Sigmoid colon (tissue), 7 donors: Measurements from ENCODE around the gene PRKCZ. TPM values are rescaled to one million over a fixed set of nuclear protein-coding genes. Genes with fewer than 3 reads are reported as not detected.

ENCODE experiments used
- DNase-seq: peaks from one replicate; pipeline ENCODE4 v3.0.0-alpha.2; 2019
- H3K27ac ChIP-seq, 4 donors: fragments of 200-600 bp; sonication (generic); one replicate each; pipeline ENCODE4 v1.5.1; 2016 to 2019; ENCODE audit warnings: mild to moderate bottlenecking in 1 of 4
- H3K27me3 ChIP-seq, 3 donors: fragments of 200-600 bp; sonication (generic); one replicate each; pipeline ENCODE4 v1.5.1; 2019; ENCODE audit warnings: mild to moderate bottlenecking in 1 of 3
- H3K36me3 ChIP-seq, 4 donors: fragments of 200-600 bp; sonication (generic); one replicate each; pipeline ENCODE4 v1.5.1; 2016 to 2019
- H3K4me1 ChIP-seq, 4 donors: fragments of 200-600 bp; sonication (generic); one replicate each; pipeline ENCODE4 v1.5.1; 2017 to 2019
- H3K4me3 ChIP-seq, 4 donors: fragments of 200-600 bp; sonication (generic); one replicate each; pipeline ENCODE4 v1.5.1; 2017 to 2019; ENCODE audit warnings: mild to moderate bottlenecking in 2 of 4, moderate library complexity in 1 of 4
- H3K9me3 ChIP-seq, 4 donors: fragments of 200-600 bp in 3 of 4; sonication (generic) in 3 of 4; one replicate each; pipeline versions ENCODE4 v1.5.1 to v1.6.1; 2013 to 2019
- EP300 ChIP-seq, 4 donors: sonication (generic); formaldehyde crosslinking; IDR thresholded peaks; one replicate each; pipeline ENCODE4 v1.6.1; 2017; ENCODE audit warnings: antibody characterized with exemption in 4 of 4
- POLR2A ChIP-seq, 2 donors: fragments of 450-650 bp; IDR thresholded peaks; one replicate each; pipeline ENCODE4 v1.6.1; 2016; ENCODE audit warnings: antibody characterized with exemption in 2 of 2, mild to moderate bottlenecking in 2 of 2, moderate library complexity in 2 of 2
- POLR2AphosphoS5 ChIP-seq, 4 donors: sonication (generic); formaldehyde crosslinking; IDR thresholded peaks; one replicate each; pipeline ENCODE4 v1.6.1; 2017; ENCODE audit warnings: antibody characterized with exemption in 4 of 4
- WGBS, 2 donors: extraction: QIAGEN DNeasy Blood & Tissue Kit; methylation state at CpG; one replicate each; pipeline ENCODE4 v1.1.7; 2013; 5-methylcytosine and 5-hydroxymethylcytosine counted together
- intact Hi-C: fragments of 100-400 bp; cut with DNase I; formaldehyde crosslinking; loops from one replicate; pipeline ENCODE4 v1.15.1; 2023
- polyA plus RNA-seq, 3 donors: library from polyadenylated mRNA; stranded (reverse); fragments of 200-250 nt; gene quantifications; one replicate each; pipeline ENCODE4 v1.2.3, GENCODE V29; 2013
- total RNA-seq, 4 donors: library from RNA; depleted of rRNA; stranded (reverse); fragments of >200 nt; gene quantifications; one replicate each; pipeline ENCODE4 v1.1.0, GENCODE V29; 2016
- TF ChIP-seq, protein P1 (sequence below), 4 experiments: fragments of 450-650 bp in 3 of 4; fragments of 200-600 bp in 1 of 4; IDR thresholded peaks; one replicate each; pipeline ENCODE4 v1.5.1; 2016 to 2019; ENCODE audit warnings: antibody characterized with exemption in 4 of 4, mild to moderate bottlenecking in 3 of 4, moderate library complexity in 2 of 4
- donor health status: healthy with polysubstance abuse.
- donor health status: Bipolar disorder and iron deficiency.
- donor health status: healthy.

The PRKCZ gene
- total and polyA plus RNA-seq, 7 donors = 1.4 to 52.9 (median 4.8) TPM

DNA sequence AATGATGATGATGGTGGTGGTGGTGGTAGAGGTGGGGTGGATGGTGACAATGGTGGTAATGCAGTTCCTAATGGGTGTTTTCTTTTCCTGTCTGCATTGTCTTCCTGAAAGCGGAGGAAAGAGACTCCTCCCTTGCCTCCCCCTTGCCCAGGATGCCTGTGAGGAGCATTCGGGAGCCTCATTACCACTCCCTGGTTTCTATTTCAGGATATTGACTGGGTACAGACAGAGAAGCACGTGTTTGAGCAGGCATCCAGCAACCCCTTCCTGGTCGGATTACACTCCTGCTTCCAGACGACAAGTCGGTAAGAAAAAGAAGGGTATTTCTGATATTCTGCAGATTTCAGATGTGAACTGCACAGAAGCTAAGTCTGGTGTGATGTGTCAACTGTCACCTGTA lies 105.6 kb downstream of the PRKCZ start:
- no peaks in the 10 kb centered on the region for H3K36me3 ChIP-seq
- 93 to 95% methylated on average over 6 of the region's 6 CpGs for WGBS, 2 donors
- no peak for TF ChIP-seq POLR2A (IDR thresholded peaks at IDR 0.05)
- TF ChIP-seq POLR2AphosphoS5 (IDR thresholded peaks at IDR 0.05) = no peak
- no peak for TF ChIP-seq EP300 (IDR thresholded peaks at IDR 0.05)
- TF ChIP-seq, protein P1, sequence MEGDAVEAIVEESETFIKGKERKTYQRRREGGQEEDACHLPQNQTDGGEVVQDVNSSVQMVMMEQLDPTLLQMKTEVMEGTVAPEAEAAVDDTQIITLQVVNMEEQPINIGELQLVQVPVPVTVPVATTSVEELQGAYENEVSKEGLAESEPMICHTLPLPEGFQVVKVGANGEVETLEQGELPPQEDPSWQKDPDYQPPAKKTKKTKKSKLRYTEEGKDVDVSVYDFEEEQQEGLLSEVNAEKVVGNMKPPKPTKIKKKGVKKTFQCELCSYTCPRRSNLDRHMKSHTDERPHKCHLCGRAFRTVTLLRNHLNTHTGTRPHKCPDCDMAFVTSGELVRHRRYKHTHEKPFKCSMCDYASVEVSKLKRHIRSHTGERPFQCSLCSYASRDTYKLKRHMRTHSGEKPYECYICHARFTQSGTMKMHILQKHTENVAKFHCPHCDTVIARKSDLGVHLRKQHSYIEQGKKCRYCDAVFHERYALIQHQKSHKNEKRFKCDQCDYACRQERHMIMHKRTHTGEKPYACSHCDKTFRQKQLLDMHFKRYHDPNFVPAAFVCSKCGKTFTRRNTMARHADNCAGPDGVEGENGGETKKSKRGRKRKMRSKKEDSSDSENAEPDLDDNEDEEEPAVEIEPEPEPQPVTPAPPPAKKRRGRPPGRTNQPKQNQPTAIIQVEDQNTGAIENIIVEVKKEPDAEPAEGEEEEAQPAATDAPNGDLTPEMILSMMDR (IDR thresholded peaks at IDR 0.05) = no peak

DNA sequence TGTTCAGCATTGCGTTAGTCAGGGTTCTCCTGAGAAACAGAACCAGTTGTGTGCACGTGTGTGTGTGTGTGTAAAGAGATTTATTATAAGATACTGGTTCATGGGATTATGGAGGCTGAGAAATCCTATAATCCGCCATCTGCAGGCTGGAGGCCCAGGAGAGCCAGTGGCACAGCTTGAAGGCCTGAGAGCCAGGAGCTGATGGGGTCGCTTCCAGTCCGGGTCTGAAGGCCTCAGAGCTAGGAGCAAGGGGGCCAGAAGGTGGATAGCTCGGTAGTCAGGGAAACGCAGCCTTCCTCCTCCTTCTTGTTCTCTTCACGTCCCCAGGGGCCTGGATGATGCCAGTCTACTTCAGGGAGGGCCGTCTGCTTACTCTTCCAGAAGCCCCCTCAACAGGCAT lies 106.7 kb downstream of the PRKCZ start:
- H3K36me3 ChIP-seq = no peaks in the 10 kb centered on the region

More for the DNA sequence above, 105.6 kb downstream of the PRKCZ start:
- DNase-seq = no peak
- no peaks in the 10 kb centered on the region for H3K4me1 ChIP-seq
- no peak overlapping the region for H3K4me3 ChIP-seq
- no peaks in the 10 kb centered on the region for H3K9me3 ChIP-seq
- H3K27me3 ChIP-seq = no peaks in the 10 kb centered on the region
- H3K27ac ChIP-seq = no peak overlapping the region
- intact Hi-C loops = no loop called here

DNA sequence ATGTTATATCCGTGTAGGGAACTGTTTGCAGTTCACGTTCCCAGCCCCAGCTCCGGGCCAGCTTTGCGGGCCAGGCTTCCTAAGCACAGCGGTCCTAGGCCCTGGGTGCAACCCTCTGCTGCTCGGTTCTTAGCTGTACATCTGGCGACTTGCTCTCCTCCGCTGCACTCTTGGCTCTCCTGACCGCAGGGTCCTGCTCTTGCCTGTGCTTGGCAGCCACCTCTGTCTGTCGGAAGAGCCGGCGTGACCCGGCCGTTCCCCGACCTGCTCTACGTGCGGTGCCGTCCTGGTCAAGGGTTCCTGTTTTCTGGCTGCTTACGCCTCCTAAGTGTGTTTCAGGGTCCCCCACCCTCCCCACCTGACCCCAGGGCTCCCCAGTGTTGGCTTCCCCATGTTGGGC lies 107.6 kb downstream of the PRKCZ start:
- no peak for DNase-seq
- Histone ChIP-seq H3K4me1 (no peaks in the 10 kb centered on the region), H3K4me3 (no peak overlapping the region), H3K36me3 (no peaks in the 10 kb centered on the region), H3K27ac (peak overlapping the region in 1 of 4 donors; percentile 47), H3K9me3 (no peaks in the 10 kb centered on the region), H3K27me3 (no peaks in the 10 kb centered on the region)
- WGBS, 2 donors = 94 to 96% methylated on average over 19 of the region's 19 CpGs
- no peak for TF ChIP-seq POLR2A (IDR thresholded peaks at IDR 0.05)
- TF ChIP-seq, protein P1 (IDR thresholded peaks at IDR 0.05) = no peak
- no peak for TF ChIP-seq POLR2AphosphoS5 (IDR thresholded peaks at IDR 0.05)
- intact Hi-C loops = no loop called here

More for the DNA sequence above, 106.7 kb downstream of the PRKCZ start:
- Histone ChIP-seq H3K9me3 (no peaks in the 10 kb centered on the region), H3K4me3 (no peak overlapping the region), H3K27me3 (no peaks in the 10 kb centered on the region), H3K27ac (no peak overlapping the region), H3K4me1 (no peaks in the 10 kb centered on the region)
- no peak for TF ChIP-seq POLR2A (IDR thresholded peaks at IDR 0.05)
- no peak for TF ChIP-seq POLR2AphosphoS5 (IDR thresholded peaks at IDR 0.05)
- TF ChIP-seq, protein P1 (IDR thresholded peaks at IDR 0.05) = no peak
- no peak for TF ChIP-seq EP300 (IDR thresholded peaks at IDR 0.05)
- intact Hi-C loops = no loop called here
- DNase-seq = no peak
- 86 to 95% methylated on average over 9 of the region's 9 CpGs for WGBS, 2 donors

GRCh38 chr1:2158272-2158671 lies 108.1 kb downstream of the PRKCZ start:
- no peak overlapping the region for H3K4me3 ChIP-seq
- H3K36me3 ChIP-seq = no peaks in the 10 kb centered on the region
- TF ChIP-seq POLR2AphosphoS5 (IDR thresholded peaks at IDR 0.05) (no peak), EP300 (IDR thresholded peaks at IDR 0.05) (no peak), POLR2A (IDR thresholded peaks at IDR 0.05) (no peak)
- TF ChIP-seq, protein P1 (IDR thresholded peaks at IDR 0.05) = no peak
- DNase-seq = no peak
- no peaks in the 10 kb centered on the region for H3K4me1 ChIP-seq
- no peaks in the 10 kb centered on the region for H3K9me3 ChIP-seq
- WGBS, 2 donors = 92 to 95% methylated on average over 16 of the region's 16 CpGs
- peak overlapping the region in 1 of 4 donors; percentile 47 for H3K27ac ChIP-seq
- no peaks in the 10 kb centered on the region for H3K27me3 ChIP-seq
- intact Hi-C loops = no loop called here

DNA sequence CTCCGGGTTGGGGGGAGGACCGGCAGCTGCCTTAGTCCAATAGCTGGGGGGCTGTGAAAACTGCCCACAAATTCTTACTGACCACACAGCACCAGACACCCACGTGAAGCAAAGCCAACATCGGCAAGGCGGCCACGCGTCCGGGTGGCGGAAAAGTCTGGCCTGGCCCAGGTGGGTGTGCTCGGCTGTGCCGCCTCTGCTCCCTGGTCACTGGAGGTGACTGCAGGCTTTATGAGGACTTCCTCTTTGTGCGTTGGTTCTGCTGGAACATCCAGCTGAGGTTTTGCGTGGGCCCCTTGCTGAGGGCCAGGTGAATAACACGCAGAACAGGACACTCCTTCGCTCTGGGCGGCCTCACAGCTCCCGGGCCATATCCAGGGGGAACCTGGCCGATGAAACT lies 108.9 kb downstream of the PRKCZ start:
- Histone ChIP-seq H3K9me3 (no peaks in the 10 kb centered on the region), H3K4me3 (no peak overlapping the region), H3K27ac (no peak overlapping the region), H3K27me3 (no peaks in the 10 kb centered on the region), H3K4me1 (no peaks in the 10 kb centered on the region), H3K36me3 (no peaks in the 10 kb centered on the region)
- DNase-seq = no peak
- TF ChIP-seq POLR2AphosphoS5 (IDR thresholded peaks at IDR 0.05) = no peak
- 92 to 94% methylated on average over 18 of the region's 18 CpGs for WGBS, 2 donors
- intact Hi-C loops = no loop called here
